Dedifferentiated amniotic fluid mesenchymal stem cell (primary cell): ENCODE measurements around the gene LHPP.

Source experiments
- DNase-seq: peaks from one replicate; pipeline ENCODE4 v3.0.0-alpha.2; 2016; ENCODE audit errors: extremely low spot score

Gene LHPP

DNA sequence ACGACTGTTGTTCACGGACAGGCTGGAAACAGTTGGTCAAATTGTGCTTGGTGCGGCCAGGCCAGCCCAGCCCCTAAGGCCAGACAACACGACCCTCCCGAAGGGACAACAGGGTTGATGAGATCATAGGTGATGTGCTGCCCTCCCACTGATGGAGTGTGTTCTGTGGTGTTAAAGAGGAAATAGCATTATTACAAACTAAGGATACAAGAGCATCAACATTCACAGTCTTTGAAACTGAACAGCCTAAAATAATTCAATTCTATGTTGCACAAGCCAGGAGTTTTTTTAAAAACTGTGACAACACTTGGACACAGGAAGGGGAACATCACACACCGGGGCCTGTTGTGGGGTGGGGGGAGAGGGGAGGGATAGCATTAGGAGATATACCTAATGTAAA, 194.9 kb downstream of the LHPP start:
- DNase-seq, result no peak

DNA sequence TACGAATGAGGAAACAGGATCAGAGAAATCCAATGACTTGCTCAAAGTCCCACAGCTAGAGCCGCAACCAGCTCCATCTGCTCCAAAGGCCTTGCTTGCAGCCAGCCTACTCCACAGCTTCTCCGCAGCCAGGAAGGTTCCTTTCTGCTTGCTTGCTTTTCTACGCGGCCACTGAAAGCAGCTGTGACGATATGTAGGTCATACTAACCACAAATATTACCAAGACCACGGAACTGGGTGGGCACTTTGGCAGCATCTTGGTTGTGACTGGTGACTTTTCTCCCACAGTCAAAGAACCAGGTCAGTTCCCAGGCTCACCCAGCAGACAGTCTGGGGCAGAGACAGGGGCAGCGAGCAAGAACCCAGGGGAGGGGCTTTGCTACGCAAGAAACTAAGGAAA, 196.2 kb downstream of the LHPP start:
- DNase-seq, result no peak

DNA sequence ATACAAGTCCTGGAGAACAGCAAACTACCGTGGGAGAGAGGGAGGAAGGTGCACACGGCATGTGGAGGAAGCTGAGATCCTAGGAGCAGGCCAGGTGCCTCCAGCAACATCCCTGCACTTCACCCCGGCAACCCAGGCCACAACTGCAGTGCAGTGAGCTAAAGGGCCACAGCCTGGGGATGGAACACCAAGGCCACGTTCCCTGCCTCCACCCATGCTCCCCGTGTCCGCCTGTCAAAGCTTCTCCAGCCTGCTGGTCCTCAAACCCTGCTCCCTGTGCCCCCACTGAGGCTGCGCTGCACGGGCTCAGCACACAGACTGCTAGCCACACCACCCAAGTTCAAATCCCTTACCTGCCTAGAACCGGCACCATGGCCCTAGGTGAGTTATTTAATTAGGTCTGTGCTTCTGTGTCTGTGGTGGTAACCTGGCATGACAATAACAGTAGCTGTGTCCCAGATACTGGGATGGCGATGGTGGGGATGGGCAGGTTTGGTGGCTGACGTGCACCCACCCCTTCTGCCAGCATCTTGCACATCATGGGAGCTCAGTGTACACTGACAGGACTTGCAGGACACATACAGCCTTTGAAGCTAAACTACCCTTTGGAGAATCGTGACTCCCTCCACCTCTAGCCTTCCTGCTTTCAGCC, 197.1 kb downstream of the LHPP start:
- no peak for DNase-seq

DNA sequence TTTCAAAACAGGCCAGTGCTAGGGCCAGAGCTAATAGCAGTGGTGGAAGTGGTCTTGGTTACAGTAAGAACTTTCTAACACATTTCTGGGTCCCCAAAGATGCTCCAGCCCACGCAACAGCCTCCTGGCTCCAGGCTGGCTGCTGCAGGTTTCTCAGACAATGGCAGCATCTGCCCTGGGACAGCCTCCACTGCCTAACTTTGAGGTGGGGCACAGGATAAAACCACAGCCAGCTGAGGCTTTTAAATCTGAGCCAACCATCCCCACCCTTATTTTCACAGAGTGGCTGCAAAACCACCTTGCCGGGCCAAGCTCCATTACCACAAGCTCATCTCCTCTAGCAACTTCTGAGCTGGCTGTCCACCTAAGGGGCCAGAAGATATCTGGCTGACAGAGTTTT, 197.8 kb downstream of the LHPP start:
- no peak for DNase-seq

DNA sequence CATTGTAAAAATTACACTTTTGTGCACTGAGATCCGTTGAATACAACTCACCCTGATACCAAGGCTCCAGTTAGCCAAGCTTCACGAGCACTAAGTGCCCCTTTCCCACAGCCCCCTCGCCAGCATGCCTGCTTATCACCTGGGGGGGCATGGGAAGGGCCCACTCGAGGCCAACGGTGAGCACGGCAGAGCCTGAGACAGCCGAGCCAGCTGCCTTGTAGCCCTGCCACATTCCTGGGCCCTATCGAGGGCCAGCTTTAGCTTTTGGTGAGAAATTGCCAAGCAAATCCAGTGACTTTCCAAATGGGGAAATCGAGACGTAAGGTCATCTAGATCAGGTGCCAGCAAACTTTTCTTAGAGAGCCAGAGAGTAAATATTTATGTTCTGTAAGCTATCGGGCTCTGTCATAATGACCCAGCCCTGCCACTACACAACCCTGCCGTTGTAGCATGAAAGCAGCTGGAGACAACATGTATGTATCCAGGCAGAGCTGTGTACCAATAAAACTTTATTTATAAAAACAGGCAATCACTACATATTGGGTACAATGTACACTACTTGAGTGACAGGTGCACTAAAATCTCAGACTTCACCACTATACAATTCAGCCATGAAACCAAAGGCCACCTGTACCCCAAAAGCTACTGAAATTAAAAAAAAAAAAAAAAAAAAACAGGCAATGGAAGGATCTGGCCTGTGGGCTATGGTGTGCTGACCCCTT, 198.9 kb downstream of the LHPP start:
- DNase-seq, result no peak

DNA sequence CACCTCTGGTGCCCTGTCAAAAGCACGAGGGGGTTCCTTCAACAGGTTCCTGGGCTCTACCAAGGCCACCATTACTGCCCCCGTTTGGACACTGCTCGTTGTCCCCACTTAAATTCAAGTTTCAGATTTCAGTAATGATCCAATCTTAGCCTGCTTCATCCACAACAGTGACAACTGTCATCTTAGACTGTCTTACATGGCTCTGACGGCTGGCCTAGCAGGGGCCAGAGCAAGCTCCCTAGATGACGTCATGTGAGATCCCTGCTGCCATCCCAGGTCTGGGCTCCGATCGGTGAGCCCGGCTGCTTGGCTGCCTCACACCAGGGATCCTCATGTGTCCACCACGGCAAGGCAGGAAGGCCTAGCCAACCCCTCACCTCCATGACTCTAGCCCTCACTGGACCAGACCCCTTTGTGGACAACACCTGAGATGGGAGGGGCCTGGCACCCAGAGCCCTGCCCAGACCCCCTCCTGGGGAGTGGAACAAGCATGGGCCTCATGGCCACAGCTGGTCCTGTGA, 200.1 kb downstream of the LHPP start:
- no peak for DNase-seq

DNA sequence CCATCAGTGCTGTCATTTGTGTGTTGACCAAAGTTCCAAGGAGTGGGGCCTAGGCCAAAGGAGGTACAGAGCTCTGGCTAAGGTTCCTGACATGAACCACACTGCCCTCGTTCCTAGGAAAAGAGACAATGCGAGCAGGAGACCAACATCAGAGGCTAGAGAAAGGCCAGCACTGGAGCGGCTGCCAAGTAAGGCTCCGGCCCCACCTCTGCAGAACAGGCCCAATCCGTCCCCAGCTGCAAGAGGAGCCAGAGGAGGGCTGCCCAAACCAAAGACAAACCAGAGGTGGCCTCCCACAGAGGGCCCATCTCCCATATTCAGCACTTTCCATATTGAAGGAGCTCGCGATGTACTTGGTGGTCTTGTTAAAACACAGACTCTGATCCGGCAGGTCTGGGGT, 201.6 kb downstream of the LHPP start:
- DNase-seq, result no peak
